ENCODE data around the gene GNAQ. TPM values are rescaled to one million over a fixed set of nuclear protein-coding genes. Genes with fewer than 3 reads are reported as not detected.

The GNAQ gene
- total RNA-seq, 1 experiment from 2014 or later = 28.7 TPM

DNA sequence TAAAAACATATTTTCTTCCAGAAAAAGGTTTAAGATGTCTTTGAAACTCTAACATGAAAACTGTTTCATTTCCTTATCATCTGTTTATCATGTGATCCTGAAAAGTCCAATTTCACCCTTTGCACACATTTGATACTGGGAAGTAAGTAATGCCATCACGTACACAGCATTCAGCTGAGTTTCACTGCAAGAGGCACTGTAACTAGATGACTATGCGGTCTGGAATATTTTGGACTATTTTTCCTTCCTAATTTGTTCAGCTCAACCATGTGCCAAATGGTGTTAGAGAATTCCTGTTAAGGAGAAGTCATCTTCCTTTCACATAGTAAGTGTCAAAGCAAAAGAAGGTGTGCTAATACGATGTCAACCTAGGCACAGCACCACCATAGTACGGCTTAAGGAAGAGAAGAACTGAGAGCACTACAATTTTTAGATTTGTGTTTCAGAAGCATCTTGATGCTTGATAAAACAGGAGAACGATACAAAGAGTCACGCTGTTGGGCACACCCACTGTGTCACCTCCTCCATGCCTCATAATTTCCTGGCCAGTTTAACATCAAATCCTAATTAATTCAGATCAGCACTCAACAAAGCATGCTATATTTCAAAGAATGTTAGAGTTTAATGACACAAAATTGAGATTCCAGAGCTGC, 77.5 kb downstream of the GNAQ start:
- H3K4me2 ChIP-seq (ENCODE audit: low read length) = no peak overlapping the region
- intact Hi-C loops (cut with micrococcal nuclease) = no loop called here
- H3K4me3 ChIP-seq (replicated peaks in 1 of 2; ENCODE audit: low read depth in 1 of 2, low read length in 2 of 2) = no peak overlapping the region
- H4K20me1 ChIP-seq (ENCODE audit: insufficient read depth) = 0 out of 2 replicates have a peak, but pooled peaks cover 2% of the 10 kb centered on the region
- no peak overlapping the region for H3K9ac ChIP-seq (ENCODE audit: low read length)
- no peaks in the 10 kb centered on the region for H3K36me3 ChIP-seq (ENCODE audit: control insufficient read depth in 1 of 2, insufficient read depth in 2 of 2, low read length in 2 of 2)
- no peaks in the 10 kb centered on the region for H3K9me2 ChIP-seq (ENCODE audit: insufficient read depth)
- ChIA-PET POLR2A (no interaction called here), RAD21 (ENCODE audit: low non-redundant PET in 1 of 2, low total read pairs in 2 of 2, uncharacterized antibody in 2 of 2, unreplicated experiment in 2 of 2) (no interaction called here), CTCF (no interaction called here)
- no peaks in the 10 kb centered on the region for H3K9me3 ChIP-seq (ENCODE audit: control insufficient read depth in 1 of 2, insufficient read depth in 1 of 2, low read depth in 1 of 2, low read length in 2 of 2)
- no TSS peak for BruUV-seq (replicated peaks)
- DNase-seq (ENCODE audit: low read depth, low spot score) (no peak), ATAC-seq (no peak)
- H3K27ac ChIP-seq (ENCODE audit: low read depth, low read length) = no peak overlapping the region
- TF ChIP-seq POLR2AphosphoS5 (IDR thresholded peaks at IDR 0.05; ENCODE audit: low read depth, low read length) (no peak), CEBPB (IDR thresholded peaks at IDR 0.05; ENCODE audit: low read depth) (no peak), RAD21 (IDR thresholded peaks at IDR 0.05; ENCODE audit: low read depth) (no peak), ZNF274 (IDR thresholded peaks at IDR 0.05; ENCODE audit: low read depth, low read length) (no peak), EGR1 (IDR thresholded peaks at IDR 0.05; ENCODE audit: low read depth) (no peak), JUND (IDR thresholded peaks at IDR 0.05) (no peak), EZH2 (IDR thresholded peaks at IDR 0.05) (no peak), YY1 (IDR thresholded peaks at IDR 0.05; ENCODE audit: extremely low read depth, insufficient replicate concordance, low read depth, low read length) (no peak), CBX3 (IDR thresholded peaks at IDR 0.05; ENCODE audit: low read depth) (no peak), SP1 (IDR thresholded peaks at IDR 0.05; ENCODE audit: low read depth) (no peak), TCF7L2 (IDR thresholded peaks at IDR 0.05; ENCODE audit: borderline replicate concordance, extremely low read depth, insufficient read depth, insufficient read length) (no peak), ZFX (IDR thresholded peaks at IDR 0.05) (no peak), SIN3A (IDR thresholded peaks at IDR 0.05; ENCODE audit: low read depth) (no peak), POLR2A (IDR thresholded peaks at IDR 0.05; ENCODE audit: borderline replicate concordance, extremely low read depth, insufficient read depth, insufficient read length) (no peak), REST (IDR thresholded peaks at IDR 0.05; ENCODE audit: low read depth) (no peak), FOSL1 (IDR thresholded peaks at IDR 0.05; ENCODE audit: low read depth) (no peak), EZH2phosphoT487 (IDR thresholded peaks at IDR 0.05; ENCODE audit: borderline replicate concordance) (no peak), SRF (IDR thresholded peaks at IDR 0.05; ENCODE audit: low read depth) (no peak)
- TF ChIP-seq, protein P1, sequence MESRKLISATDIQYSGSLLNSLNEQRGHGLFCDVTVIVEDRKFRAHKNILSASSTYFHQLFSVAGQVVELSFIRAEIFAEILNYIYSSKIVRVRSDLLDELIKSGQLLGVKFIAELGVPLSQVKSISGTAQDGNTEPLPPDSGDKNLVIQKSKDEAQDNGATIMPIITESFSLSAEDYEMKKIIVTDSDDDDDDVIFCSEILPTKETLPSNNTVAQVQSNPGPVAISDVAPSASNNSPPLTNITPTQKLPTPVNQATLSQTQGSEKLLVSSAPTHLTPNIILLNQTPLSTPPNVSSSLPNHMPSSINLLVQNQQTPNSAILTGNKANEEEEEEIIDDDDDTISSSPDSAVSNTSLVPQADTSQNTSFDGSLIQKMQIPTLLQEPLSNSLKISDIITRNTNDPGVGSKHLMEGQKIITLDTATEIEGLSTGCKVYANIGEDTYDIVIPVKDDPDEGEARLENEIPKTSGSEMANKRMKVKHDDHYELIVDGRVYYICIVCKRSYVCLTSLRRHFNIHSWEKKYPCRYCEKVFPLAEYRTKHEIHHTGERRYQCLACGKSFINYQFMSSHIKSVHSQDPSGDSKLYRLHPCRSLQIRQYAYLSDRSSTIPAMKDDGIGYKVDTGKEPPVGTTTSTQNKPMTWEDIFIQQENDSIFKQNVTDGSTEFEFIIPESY (IDR thresholded peaks at IDR 0.05; ENCODE audit: extremely low read depth, insufficient replicate concordance, low read length) = no peak
- no peaks in the 10 kb centered on the region; the same call in 1 of the 2 replicates for H3K79me2 ChIP-seq (ENCODE audit: insufficient read depth, low read length)
- H3K27me3 ChIP-seq (ENCODE audit: insufficient read depth, low read length) = no peaks in the 10 kb centered on the region
- H3K4me1 ChIP-seq (ENCODE audit: control insufficient read depth in 1 of 2, insufficient read depth in 2 of 2, low read length in 2 of 2) = peaks cover 4 to 11% of the 10 kb centered on the region in 2 experiments; a peak in 2 of 4 replicates
- H2AFZ ChIP-seq (ENCODE audit: low read depth, low read length, poor library complexity, severe bottlenecking) = no peak overlapping the region
